ENCODE data around the gene FECH. TPM values are rescaled to one million over a fixed set of nuclear protein-coding genes. Genes with fewer than 3 reads are reported as not detected.

The FECH gene
- total and polyA plus RNA-seq, 10 of the 15 experiments (the other 5 are each of a cell fraction or from before 2014, with no cell fraction given): 9.9 to 50.0 (median 30.1) TPM

DNA sequence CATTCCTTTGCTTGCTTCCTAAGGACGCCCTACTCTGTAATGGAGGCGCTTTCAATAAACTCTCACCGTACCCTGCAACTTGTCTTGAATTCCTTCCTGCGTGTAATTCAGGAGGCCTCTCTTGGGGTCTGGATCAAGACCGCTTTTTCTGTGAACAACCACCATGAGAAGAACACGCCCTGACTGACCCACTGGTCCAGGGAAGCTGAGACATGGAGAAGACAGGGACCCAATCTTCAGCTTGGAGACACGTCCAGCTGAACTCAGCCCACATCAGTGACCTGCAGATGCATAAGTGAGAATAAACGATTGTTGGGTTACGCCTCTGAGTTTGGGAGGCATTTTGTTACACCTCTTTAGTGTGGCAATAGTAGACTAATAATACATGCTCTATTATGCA lies 42.9 kb upstream of the FECH start:
- Histone ChIP-seq H3K27ac (ENCODE audit: control insufficient read depth, insufficient read depth) (no peak overlapping the region), H3K36me3 (ENCODE audit: control insufficient read depth in 2 of 2, insufficient read depth in 2 of 2, low read length in 1 of 2) (no peaks in the 10 kb centered on the region), H3K4me1 (ENCODE audit: control insufficient read depth, insufficient read depth, low read length) (peaks cover 6% of the 10 kb centered on the region), H4K20me1 (ENCODE audit: control insufficient read depth, insufficient read depth) (no peaks in the 10 kb centered on the region), H3K4me3 (peak overlapping the region; percentile 90; the same call in 1 of the 2 replicates), H3K9me3 (replicated peaks; ENCODE audit: control insufficient read depth, insufficient read depth, low read length) (no peaks in the 10 kb centered on the region), H3K27me3 (replicated peaks in 1 of 2; ENCODE audit: control insufficient read depth in 2 of 2, insufficient read depth in 2 of 2, low read length in 1 of 2) (no peaks in the 10 kb centered on the region), H3K4me2 (ENCODE audit: control insufficient read depth, insufficient read depth) (peak overlapping the region; percentile 92), H2AFZ (ENCODE audit: control insufficient read depth, low read depth, low read length) (peak overlapping the region; percentile 98), H3K9ac (ENCODE audit: control insufficient read depth, insufficient read depth, low read length) (no peak overlapping the region; the same call in 1 of the 2 replicates), H3K79me2 (ENCODE audit: control insufficient read depth, insufficient read depth, low read length) (no peaks in the 10 kb centered on the region; the same call in 1 of the 2 replicates)
- in situ Hi-C loops (cut with MboI): loop anchor here (25.0 kb wide), 1 partner anchor 208 kb away; no protein-coding TSS in a partner anchor
- RAD21 ChIA-PET (ENCODE audit: unreplicated experiment): interaction anchor here (0.8 to 2.5 kb wide), 5 partner anchors 7 to 213 kb away, joined by 3 to 14 read pairs (median 3); partner anchors contain the start of gene NARS1
- WGBS (ENCODE audit: insufficient coverage, insufficient replicate concordance, low lambda C conversion rate, missing lambda C conversion rate): 95% methylated on average over 9 of the region's 9 CpGs
- POLR2A ChIA-PET: interaction anchor here (1.0 kb wide), 1 partner anchor 8 kb away, joined by 5 read pairs; the partner anchor contains the start of gene NARS1
- SMC1A ChIA-PET (ENCODE audit: uncharacterized antibody, unreplicated experiment): interaction anchor here (1.0 to 3.1 kb wide), 5 partner anchors 8 to 329 kb away, joined by 3 to 24 read pairs (median 10); partner anchors contain the start of gene NARS1
- DNase-seq (ENCODE audit: low read depth, low spot score) (no peak), FAIRE-seq (peak; percentile 7), ATAC-seq (no peak)
- intact Hi-C loops (cut with micrococcal nuclease; ENCODE audit: unreplicated experiment): no loop called here
- CTCF ChIA-PET: interaction anchor here (0.7 to 3.6 kb wide), 8 partner anchors 7 to 710 kb away, joined by 3 to 15 read pairs (median 6); partner anchors contain the start of genes FECH, NARS1 and NEDD4L
- no TSS peak for BruUV-seq (replicated peaks)
- TF ChIP-seq ZNF207 (IDR thresholded peaks at IDR 0.05; ENCODE audit: borderline replicate concordance) (no peak), BACH1 (IDR thresholded peaks at IDR 0.05; ENCODE audit: borderline replicate concordance) (no peak), EED (IDR thresholded peaks at IDR 0.05; ENCODE audit: low read depth) (no peak), CBX5 (IDR thresholded peaks at IDR 0.05; ENCODE audit: low read depth) (no peak), NR2C1 (IDR thresholded peaks at IDR 0.05) (no peak), PRDM15 (CRISPR knock-in tag; IDR thresholded peaks at IDR 0.05) (no peak), WRNIP1 (IDR thresholded peaks at IDR 0.05; ENCODE audit: borderline replicate concordance, low read depth, low read length) (no peak), SMARCA5 (IDR thresholded peaks at IDR 0.05) (no peak), ESRRA (IDR thresholded peaks at IDR 0.05; ENCODE audit: low read length) (no peak), ZBTB40 (IDR thresholded peaks at IDR 0.05; ENCODE audit: borderline replicate concordance) (no peak), NFYB (IDR thresholded peaks at IDR 0.05; ENCODE audit: insufficient read depth, low read depth, low read length) (no peak), GATAD2B (conservative IDR thresholded peaks at IDR 0.05; ENCODE audit: low read depth) (no peak)
- TF ChIP-seq, protein P1, sequence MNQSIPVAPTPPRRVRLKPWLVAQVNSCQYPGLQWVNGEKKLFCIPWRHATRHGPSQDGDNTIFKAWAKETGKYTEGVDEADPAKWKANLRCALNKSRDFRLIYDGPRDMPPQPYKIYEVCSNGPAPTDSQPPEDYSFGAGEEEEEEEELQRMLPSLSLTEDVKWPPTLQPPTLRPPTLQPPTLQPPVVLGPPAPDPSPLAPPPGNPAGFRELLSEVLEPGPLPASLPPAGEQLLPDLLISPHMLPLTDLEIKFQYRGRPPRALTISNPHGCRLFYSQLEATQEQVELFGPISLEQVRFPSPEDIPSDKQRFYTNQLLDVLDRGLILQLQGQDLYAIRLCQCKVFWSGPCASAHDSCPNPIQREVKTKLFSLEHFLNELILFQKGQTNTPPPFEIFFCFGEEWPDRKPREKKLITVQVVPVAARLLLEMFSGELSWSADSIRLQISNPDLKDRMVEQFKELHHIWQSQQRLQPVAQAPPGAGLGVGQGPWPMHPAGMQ (IDR thresholded peaks at IDR 0.05; ENCODE audit: borderline replicate concordance): no peak

All from GM12878 (cell line).